ENCODE data around the gene LMF2.

GRCh38 chr22:50519151-50519550 lies 11.6 kb upstream of the LMF2 start:
- TF ChIP-seq CTCF (conservative IDR thresholded peaks at IDR 0.05; ENCODE audit: low read length): no peak
- no peak for TF ChIP-seq EZH2phosphoT487 (IDR thresholded peaks at IDR 0.05; ENCODE audit: borderline replicate concordance, low read depth, low read length)

Measured in OCI-LY7 (cell line).